ENCODE results near the gene SPATS2.
A peak's percentile ranks its signal among the peaks of the same experiment; 100 is the strongest.
"Not testable (repeated sequence)": the region's sequence is repeated elsewhere in the genome, so short reads cannot be mapped to it uniquely, and the experiment has no call there.

SPATS2 gene

GRCh38 chr12:49367381-49368239 lies at the start of gene SPATS2:
Gene SPATS2 (plus strand): TSS chr12:49367462. CDS start chr12:49461013, 93,551 bp downstream.
- DNase-seq, result peak; percentile 45

- DNase-seq, result not testable (repeated sequence)
These were observed 46.7 kb upstream of the SPATS2 start for GRCh38 chr12:49320411-49321103.

DNA sequence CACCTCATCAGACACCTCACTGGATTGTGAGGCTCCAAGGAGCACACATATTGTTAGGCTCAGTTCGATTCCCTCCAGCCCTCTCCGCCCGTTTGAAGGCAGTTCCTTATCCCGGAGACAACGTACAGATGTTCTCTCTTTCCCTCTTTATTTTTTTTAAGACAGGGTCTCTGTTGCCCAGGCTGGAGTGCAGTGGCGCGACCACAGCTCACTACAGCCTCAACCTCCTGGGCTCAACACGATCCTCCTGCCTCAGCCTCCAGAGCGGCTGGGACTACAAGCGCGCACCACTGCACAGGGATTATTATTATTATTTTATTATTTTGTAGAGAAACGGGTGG lies 44.9 kb upstream of the SPATS2 start:
- DNase-seq, result no peak

DNA sequence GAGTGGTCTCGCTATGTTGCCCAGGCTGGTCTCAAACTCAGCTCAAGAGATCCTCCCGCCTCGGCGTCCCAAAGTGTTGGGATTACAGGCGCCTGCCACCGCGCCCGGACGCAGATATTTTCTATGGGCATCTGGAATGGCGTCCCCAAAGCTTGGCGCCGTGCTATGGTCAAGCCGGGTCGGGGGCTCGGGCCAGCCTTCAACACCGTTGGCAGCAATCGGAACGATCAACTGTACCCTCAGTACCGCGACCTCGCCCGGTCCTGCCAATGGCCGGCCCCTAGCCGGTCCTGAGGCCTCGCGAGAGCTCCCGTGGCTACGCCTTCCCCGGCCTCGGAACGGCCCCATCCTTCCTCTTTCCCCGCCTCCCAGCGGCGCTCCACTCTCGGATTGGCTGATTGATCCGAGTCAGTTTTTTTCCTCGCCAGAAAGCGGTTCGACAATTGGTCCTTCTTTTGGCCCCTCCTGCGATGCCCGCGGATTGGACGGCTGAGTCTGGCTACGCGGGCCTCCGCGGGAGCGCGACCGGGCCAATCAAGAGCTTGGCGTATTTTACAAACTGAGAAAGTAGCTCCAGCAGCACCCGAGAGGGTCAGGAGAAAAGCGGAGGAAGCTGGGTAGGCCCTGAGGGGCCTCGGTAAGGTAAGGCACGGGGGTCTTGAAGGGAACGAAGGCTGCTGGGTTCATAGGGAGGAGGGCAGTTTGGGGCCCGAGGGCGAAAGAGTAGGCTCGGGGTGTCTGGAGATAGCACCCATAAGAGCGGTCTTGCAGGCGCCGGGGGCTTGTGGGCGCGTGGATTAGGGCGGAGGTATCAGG lies 44.3 kb upstream of the SPATS2 start, which contains the start of gene TROAP:
Gene TROAP, plus strand, starts transcription at position 548 of the 816 bp plus-strand sequence. CDS start 354 bp downstream, outside the sequence.
- DNase-seq, result peak; percentile 98

- no peak for DNase-seq
These were observed 43.7 kb upstream of the SPATS2 start for GRCh38 chr12:49323524-49324097.

GRCh38 chr12:49325606-49326005 lies 41.7 kb upstream of the SPATS2 start:
- no peak for DNase-seq

- DNase-seq, result no peak
These were observed 39.9 kb upstream of the SPATS2 start for GRCh38 chr12:49327368-49327767.

DNA sequence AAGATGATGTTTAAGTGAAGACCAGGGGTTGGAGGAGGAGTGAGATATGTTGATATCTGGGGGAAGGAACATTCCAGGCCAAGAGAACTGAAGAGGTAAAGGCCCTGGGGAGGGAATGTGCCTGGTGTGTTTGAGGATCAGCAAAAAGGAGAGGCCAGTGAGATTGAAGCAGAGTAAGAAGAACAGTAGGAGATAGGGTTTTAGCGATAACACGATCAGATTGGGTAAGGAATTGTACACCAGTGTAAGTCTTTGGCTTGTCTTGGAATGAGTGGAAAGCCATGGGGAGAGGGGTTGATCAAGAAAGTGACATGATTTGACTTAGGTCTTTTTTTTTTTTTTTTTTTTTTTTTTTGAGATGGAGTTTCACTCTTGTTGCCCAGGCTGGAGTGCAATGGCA lies 39.4 kb upstream of the SPATS2 start:
- no peak for DNase-seq

- no peak for DNase-seq
These were observed 38.4 kb upstream of the SPATS2 start for GRCh38 chr12:49328816-49329215.

- DNase-seq, result no peak
These were observed 37.1 kb upstream of the SPATS2 start for GRCh38 chr12:49330032-49330619.

DNA sequence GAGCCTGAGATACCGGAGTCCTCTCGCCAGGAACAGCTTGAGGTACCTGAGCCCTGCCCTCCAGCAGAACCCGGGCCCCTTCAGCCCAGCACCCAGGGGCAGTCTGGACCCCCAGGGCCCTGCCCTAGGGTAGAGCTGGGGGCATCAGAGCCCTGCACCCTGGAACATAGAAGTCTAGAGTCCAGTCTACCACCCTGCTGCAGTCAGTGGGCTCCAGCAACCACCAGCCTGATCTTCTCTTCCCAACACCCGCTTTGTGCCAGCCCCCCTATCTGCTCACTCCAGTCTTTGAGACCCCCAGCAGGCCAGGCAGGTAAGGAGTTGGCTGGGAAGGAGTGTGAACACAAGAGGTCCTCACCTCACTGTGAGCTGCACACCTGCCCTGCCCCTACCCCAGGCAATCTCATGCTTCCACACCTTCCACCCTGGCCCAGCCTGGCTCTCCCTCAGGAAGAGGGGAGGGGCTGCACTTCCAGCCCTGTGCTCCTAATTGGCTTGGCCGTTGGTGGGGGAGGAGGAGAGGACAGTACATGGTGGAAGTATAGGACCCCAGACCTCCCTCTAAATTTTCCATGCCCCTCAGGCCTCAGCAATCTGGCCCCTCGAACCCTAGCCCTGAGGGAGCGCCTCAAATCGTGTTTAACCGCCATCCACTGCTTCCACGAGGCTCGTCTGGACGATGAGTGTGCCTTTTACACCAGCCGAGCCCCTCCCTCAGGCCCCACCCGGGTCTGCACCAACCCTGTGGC lies 36.5 kb upstream of the SPATS2 start:
- no peak for DNase-seq

DNA sequence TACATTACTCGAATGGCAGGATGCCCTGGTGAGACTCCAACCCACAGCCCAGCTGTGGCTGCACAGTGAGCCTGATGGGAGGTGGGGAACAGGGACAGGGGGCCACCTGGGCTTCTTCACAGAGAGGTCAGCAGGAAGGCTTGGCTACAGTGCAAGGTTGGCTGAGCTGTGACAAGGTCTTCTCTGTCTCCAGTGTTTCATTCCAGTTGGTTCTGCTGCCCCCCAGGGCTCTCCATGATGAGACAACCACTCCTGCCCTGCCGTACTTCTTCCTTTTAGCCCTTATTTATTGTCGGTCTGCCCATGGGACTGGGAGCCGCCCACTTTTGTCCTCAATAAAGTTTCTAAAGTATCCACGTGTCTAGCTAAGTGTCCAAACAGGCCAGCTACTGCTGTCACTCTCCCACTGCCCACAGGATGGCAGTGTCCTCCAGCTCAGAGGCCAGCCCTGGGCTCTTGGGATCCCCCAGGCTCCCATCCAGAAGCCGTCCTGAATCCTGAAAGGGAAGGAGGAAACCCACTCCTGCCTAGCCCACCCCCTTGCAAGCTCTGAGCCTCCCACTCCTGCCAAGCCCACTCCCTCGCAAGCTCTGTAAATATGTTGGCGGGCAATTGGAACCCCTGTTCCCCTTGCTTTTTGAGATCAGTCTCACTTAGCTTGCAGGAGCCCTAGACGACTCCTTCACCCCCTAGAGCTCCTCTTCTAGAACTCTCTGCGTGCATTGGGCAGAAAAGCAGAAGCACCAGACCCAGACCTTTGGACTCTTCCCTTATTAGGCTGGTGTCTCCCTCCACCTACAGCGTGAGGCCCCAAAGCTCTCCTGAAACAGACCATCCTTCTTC lies 35.7 kb upstream of the SPATS2 start:
- no peak for DNase-seq

GRCh38 chr12:49332441-49332861 lies 34.8 kb upstream of the SPATS2 start:
- no peak for DNase-seq

DNA sequence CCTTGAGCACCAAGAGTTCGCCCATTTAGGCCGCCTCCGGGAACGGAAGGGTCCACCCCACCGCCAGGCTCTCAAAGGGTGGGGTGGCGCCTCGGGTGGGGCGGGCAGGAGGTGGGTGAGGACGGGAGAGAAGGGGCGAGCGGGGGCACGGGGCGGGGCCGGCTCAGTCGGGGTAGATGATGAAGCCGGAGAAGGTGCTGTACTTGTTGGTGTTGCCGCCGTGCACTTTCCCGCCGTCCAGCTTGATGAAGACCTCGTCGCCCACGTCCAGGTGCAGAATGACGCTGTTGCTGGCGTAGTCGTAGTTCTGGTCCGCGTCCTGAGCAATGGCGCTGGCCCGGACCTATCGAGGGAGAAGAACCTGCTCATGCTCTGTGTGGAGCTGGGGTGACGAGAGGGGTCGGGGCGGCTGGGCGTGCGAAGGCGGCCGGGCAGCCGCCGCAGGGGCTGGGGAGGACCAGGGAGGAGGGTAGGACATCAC lies 34.3 kb upstream of the SPATS2 start:
- DNase-seq, result no peak

DNA sequence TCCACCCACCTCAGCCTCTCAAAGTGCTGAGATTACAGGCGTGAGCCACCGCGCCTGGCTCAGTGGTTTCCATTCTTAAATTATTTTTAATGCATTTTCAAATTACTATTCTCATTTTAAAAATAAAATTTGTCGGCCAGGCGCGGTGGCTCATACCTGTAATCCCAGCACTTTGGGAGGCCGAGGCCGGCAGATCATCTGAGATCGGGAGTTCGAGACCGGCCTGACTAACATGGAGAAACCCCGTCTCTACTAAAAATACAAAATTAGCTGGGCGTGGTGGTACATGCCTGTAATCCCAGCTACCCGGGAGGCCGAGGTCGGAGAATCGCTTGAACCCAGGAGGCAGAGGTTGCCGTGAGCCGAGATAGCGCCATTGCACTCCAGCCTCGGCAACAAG lies 33.5 kb upstream of the SPATS2 start:
- not testable (repeated sequence) for DNase-seq

DNA sequence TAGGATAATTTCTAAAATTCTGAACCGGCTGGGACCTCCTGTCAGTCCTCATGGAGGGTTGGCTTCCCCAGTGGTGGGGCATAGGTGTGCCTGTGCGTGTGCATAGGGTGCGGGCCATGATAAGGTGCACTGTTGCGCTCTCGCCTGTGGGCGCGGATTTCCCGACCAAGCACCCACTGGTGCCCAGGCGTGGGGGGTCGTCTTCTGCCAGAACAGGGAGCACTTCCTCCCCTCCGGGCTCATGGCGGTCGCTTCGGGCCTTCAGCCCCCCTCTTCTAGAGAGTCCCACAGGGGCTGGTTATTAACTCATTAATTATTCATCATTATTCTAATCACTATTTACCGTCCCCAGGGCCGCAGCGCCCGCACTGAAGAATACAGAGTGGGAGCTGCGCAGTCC lies 33.0 kb upstream of the SPATS2 start:
- DNase-seq, result no peak

GRCh38 chr12:49334681-49335080 lies 32.6 kb upstream of the SPATS2 start:
- no peak for DNase-seq

GRCh38 chr12:49335118-49335954 lies 31.9 kb upstream of the SPATS2 start:
- no peak for DNase-seq

- no peak for DNase-seq
These were observed 31.2 kb upstream of the SPATS2 start for GRCh38 chr12:49335955-49336644.
